Stomach (tissue), 4 donors: ENCODE data around the gene STX5.
A peak's percentile ranks its signal among the peaks of the same experiment; 100 is the strongest.

Experiments
- CTCF ChIP-seq, 7 experiments: fragments of 450-650 bp in 4 of 7; fragments of 200-600 bp in 3 of 7; sonication (generic) in 3 of 7; IDR thresholded peaks; one replicate each; pipeline ENCODE4 v1.5.1; 2016 to 2019; ENCODE audit warnings: antibody characterized with exemption in 7 of 7, control low read depth in 2 of 7, mild to moderate bottlenecking in 1 of 7
- EP300 ChIP-seq: sonication (generic); formaldehyde crosslinking; IDR thresholded peaks from one replicate; pipeline ENCODE4 v1.6.1; 2017; ENCODE audit warnings: antibody characterized with exemption
- POLR2A ChIP-seq, 4 donors: fragments of 450-650 bp; IDR thresholded peaks; one replicate each; pipeline ENCODE4 v1.6.1; 2016; ENCODE audit warnings: antibody characterized with exemption in 4 of 4, control low read depth in 2 of 4, mild to moderate bottlenecking in 1 of 4, moderate library complexity in 1 of 4
- POLR2AphosphoS5 ChIP-seq, 3 donors: sonication (generic); formaldehyde crosslinking; IDR thresholded peaks; one replicate each; pipeline ENCODE4 v1.6.1; 2016; ENCODE audit warnings: antibody characterized with exemption in 3 of 3

GRCh38 chr11:62791501-62792201 is 40.2 kb downstream of the STX5 start, which contains the start of gene TMEM223:
- TF ChIP-seq CTCF (IDR thresholded peaks at IDR 0.05) (peak in 4 of 7 experiments; percentile 13 to 39 (median 20)), POLR2AphosphoS5 (IDR thresholded peaks at IDR 0.05) (peak; percentile 26 to 97 (median 80)), EP300 (no peak), POLR2A (IDR thresholded peaks at IDR 0.05) (peak in 1 of 4 donors; percentile 29)
